ENCODE results near the gene GLIS1. TPM values are rescaled to one million over a fixed set of nuclear protein-coding genes. Genes with fewer than 3 reads are reported as not detected.
A peak's percentile ranks its signal among the peaks of the same experiment; 100 is the strongest.

The GLIS1 gene
- polyA plus RNA-seq, 10 donors, result 0.13 to 1.6 (median 0.26) TPM; not detected in 5

DNA sequence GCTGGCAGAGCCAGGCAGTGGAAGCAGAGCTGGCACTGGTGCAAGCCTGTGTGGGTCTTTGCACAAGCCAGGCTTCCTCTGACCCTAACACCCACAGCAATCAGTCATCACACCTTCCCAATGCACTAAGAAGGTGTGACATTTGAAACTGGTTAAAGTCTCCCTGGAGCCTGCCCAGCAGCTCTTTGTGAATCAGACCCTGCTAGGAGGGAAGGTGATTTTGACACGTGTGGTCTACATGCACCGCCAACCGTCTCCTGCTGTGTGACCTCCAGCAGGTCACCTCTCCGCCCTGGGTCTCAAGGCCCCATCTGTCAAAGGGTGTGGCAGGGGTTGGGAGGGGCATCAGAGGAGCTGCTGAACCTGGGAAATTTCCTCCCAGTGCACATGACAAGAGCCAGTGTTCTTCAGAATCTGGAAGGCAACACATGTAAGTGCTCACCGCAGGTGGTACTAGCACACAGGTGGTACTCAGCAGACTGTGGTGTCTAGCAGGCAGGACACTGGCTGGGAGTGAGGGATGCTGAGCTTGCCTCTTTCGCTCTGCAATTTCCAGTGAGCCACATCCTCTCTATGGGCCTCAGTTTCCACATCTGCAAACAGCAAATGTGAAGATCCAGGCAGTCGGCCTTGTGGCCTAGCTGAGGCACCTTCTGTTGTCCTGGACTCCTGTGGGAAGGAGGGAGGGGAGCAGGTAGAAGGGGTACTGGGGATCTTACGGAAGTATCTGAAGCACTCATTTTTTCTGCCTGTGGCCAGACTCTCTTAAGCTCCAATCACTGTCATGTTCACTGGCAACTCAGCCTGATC is 156.5 kb downstream of the GLIS1 start:
- DNase-seq, result no peak

DNA sequence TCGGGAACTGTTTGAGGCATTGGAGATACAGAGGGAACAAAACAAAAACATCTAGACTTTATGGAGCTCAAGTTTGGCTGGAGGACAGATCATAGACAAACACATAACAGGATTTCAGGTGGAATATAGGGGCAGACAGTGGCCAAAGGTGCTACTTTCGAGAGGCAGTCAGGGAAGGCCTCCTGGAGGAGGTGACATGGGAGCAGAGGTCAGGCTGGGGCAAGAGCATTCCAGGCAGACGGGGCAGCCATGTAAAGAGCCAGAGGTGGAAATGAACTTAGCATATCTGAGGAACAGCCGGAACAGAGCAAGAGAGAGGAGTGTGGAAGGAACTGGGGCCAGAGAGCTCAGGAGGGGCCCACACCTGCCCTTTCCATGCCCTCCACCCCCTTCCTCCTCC is 157.5 kb downstream of the GLIS1 start:
- DNase-seq, result no peak

DNA sequence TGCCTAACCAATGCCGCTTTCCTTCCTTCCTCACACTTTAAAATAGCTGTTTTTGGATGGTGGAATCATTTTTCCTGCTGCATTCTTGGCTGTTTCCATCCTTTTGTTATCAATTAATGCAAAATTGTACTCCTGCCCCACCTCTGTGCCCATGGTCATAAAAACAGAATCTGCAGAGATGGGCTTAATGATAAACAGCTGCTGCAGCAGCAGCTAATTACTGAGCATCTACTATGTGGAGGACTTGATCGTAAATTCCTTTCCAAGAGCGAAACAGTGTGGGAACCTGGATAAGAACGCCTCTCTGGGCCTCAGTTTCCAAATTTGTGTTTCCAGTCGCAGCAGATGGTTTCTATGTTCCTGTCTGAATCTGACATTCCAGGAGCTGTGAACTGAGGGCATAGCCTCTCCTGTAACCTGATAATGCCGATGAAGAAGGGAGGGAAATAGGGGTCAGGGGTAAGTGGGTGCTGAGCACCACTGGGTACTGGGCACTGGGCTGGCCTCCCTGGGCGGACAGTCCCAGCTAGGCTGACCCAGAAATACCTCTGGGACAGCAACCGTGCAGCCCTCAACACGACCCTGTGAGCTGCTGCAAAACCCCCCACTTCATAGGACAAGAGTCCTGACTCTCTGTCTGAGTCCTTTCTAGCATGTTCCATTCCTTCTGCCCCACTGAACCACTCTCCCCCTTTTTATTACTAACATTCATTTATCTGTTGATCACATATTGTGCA is 158.1 kb downstream of the GLIS1 start:
- DNase-seq, result no peak

DNA sequence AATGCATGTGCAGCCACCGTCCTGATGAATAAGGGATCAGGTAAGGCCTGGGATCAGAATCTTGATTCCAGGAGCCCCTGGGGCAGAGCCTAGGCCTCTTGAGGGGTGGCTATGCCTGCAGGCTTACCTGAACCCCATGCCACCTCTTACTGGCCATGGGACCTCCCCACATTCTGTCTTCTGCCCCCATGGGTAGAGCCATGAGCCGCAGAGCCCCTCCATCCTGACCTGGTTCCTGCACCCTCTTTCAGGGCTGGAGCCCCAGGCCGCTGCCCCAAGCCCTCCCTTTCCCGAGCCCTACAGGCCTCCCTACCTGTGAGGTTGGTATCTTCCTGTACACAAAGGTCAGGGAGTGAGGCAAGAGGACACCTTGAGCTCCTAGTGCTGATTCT is 159.0 kb downstream of the GLIS1 start:
- no peak for DNase-seq

DNA sequence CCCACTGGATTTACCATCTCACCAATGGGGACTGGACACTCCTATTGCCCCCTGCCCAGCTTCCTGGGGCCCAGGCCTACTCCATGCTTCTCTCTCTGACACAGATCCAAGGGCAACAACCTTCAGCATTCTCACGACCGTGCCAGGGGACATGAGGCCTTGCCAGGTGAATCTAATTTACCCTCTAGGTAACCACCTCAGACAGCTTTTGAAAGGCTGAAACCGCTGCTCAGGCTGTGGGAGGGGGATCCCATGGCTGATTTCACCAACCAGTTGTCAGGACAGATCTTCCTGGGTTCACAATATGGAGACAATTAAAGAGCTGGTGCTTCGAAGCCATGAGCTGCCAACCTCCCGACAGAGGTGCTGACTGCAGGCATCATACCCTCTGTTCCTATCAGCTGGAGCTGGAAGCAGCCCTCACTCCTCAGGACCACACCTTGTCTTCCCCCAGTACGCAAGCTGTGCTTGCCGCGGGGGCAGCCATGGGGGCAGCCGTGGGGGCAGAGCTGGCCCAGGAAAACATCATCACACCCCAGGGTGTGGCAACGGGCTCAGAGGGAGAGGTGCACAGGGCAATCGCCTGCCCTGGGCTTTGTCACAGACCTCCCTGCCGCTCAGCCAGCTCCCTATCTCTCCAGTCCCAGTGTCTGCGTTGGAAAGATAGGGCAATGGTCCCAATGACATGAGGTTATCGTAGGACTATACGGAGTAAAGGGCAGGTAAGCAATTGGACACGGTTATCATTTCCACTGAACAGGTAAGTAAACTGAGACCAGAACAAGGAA is 159.5 kb downstream of the GLIS1 start:
- no peak for DNase-seq

DNA sequence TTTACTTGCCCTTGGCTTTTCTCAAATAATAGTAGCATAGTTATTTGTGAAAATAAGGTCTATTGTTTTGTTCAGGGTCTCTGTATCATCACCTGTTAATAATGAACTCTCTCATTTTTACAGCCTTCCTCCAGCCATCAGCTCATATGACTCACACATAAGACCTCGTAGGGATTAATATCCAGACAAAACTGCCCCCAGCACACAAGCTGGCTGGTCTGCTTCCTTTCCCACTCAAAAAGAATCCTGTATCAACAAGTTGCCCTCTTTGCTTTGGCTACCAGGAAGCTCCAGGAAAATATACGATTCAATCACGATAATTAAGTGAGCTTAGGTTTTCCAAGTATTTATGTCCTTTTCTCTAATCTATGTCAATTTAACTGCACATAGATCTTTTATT is 160.6 kb downstream of the GLIS1 start:
- DNase-seq, result no peak

DNA sequence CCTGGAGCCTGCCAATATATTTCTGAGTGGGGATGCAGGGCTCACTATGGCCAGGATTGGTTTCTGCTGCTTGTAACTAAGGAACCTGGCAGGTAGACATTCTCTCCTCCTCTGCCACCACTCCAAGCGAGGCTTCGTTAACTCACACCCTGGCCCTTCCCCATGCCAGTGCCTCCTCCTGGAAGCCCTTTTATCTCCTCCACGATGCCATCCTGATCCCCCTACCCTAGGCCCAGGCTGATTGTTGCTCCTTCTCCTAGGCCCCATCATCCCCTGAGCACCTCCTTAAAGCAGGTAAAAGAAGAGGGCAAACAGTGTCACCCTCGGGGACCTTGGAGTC is 161.2 kb downstream of the GLIS1 start:
- no peak for DNase-seq

DNA sequence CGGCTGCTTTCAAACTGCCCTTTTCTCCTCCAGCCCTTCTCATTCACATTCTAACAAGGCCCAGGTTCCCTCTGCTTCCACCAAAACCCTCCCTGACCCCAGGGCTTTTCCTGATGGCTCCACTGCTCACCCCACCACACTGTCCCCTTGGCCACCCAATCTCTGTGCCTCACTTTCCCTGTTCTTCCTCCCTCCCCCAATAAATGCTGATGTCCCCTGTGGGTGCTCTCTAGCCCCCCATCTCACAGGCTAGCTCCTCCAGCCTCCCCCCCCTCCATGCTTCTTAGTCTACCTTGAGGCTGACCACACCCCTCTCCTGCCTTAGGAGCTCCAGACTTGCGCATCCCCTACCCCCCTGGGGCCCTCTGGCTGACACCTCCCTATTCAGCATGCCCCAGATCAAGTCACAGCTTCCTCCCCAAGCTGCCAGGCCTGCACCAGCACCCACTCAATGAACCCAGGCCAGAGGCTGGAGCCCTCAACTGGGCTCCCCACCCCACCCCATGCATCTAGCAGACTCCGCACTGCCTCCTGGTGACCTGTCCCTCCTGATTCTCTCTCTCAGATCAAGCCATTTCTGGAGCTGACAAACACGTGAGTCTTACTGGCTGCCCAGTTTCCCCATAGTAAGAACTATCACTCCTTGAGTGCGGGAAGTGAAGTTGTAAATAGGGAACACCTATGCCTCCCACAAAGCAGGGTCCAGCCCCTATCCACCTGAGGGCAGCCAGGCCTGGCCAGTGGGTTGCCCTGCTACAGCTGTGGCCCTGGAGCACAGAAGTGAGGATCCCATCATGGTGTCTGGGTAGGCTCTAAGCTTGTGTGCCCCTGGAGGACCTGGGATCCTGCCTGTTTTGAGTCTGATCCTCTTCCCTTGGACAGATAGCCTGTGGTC is 161.9 kb downstream of the GLIS1 start:
- DNase-seq, result no peak

DNA sequence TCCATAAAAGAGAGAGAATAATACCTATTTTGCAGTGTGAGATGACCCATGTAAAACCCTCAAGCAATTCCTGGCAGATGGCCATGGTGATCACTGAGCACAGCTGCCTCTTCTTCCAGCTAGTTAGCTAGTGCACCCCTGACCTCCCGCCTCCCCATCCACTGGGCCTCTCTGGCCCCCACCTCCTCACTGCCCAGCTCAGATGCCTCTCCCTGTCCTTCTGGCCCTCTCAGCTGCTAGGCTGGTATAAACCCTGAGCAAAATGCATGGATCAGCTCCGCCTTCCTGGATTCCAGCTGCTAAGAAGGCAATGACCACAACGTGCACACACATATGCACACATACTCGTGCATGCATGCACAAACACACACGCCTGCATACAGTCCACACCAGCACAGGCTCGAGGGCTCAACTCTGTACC is 162.6 kb downstream of the GLIS1 start:
- DNase-seq, result peak in 1 of 3 donors; percentile 54

DNA sequence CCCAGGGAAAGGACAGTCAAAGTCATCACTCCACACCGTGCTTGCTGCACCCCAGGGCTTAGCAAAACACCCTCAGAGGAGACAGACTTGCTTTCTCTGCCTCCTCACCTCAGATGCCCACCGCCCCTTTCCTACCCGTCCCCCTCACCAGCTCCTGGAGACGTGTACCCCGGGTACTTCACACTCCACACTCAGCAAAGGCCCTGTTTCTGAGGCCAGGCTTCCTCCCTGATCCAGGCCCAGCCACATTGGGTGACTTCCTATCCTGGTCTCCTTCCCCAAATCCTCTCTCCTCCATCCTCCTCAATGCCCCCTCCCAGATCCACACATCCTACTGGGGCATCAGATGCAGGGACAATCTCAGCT is 163.0 kb downstream of the GLIS1 start:
- DNase-seq, result no peak

DNA sequence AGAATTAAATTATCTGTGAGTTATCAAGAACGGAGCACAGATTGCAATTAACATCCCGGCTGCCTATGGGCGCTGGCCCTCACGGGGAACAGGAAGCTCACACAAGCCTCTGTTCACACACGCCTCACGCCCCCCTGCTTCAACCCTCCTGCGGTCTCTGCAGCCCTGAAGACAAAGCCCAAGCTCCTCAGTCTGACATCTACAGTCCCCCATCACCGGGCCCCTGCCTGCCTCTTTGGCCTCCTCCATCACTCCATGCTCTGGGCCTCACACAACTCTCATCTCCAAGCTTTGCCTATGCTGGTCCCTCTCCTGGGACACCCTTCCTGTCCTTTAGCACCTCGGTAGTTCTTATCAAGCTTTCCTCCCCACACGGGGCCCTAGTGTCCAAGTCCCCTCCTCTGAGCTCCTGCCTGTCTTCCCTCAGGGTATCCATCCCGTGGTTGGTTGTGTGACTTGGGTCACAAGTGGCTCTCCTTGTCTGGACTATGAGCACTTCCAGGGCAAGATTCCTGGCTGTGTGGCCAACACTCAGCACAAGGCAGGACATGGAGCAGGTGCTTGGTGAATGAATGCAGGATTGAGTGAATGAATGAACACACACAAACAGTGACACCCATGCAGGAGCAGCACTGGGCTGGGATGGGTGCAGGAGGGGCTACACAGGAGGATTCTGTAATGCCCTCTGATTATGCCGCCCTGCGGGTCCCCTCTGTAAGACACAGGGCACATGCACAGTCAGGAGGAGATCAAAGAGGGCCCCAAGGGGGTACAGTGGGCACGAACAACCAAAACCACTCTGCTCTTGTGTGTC is 163.6 kb downstream of the GLIS1 start:
- DNase-seq, result no peak

DNA sequence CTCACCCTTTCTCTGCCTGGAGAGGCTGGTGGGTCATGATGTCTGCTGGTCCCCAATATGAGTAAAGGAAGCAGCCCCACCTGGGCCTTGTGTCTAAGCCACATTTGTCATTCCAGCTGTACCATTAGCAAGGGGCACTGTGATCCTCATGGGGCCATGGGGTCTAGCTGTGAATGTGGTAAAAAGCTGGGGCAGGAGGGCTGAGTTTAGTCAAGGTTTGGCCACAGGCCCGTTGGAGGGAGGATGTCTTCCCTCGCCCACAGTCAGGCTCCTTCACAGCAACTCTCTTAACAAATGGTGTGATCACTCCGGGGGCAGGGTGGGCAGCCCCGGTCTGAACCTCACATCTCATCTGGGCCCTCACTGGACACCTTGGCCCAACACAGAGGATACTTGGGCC is 164.3 kb downstream of the GLIS1 start:
- no peak for DNase-seq

DNA sequence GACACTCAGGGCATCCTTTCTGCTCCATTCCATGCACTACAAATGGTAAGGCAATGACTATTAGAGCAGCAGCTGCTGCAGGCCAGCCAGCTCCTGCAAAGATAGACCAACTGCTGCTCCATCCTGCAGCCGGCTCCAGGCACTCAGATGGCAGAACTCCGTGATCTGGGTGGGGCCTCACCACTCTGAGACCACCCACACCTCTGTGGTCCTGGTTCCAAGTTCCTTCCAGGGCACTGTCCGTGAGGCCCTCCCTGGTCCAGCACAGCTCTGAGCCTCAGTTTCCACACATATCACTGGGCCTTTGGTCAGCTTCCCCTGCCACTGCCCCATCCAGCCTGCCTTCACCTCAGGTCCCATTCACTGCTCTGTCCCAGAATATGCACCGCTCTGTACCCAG is 165.0 kb downstream of the GLIS1 start:
- no peak for DNase-seq

DNA sequence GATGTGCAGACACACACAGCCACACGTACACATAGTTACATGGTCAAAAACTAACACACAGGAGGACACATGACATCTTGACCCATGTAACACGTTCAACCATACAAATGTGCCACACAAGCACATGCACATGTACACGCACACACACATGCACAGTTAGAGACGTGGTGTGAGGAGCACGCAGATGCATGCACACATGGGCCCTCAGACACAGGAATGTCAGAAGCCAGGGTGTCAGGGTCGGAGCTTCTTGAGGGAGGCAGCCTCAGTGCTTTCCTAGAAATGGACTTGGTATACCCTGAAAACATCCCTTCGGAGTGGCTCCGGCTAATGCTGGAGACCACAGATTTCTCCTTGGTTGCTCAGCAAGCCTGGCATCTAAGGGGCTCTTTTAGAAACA is 165.4 kb downstream of the GLIS1 start:
- no peak for DNase-seq

DNA sequence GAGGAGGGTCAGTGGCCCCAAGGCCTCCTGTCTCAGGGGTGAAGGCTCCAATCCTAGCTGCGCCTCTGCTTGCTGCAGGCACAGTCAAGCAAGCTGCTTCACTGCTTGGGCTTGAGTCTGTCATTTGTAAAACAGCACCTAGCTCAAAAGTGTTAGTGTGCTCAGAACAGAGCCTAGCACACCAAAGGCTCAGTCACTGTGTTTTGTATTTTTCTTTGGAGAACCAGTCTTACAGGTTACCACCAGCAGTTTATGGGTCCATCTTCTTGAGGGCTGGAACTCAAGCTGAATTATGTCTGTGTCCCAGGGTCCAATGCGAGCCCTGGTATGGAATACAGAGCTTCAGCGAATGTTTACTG is 166.2 kb downstream of the GLIS1 start:
- no peak for DNase-seq

DNA sequence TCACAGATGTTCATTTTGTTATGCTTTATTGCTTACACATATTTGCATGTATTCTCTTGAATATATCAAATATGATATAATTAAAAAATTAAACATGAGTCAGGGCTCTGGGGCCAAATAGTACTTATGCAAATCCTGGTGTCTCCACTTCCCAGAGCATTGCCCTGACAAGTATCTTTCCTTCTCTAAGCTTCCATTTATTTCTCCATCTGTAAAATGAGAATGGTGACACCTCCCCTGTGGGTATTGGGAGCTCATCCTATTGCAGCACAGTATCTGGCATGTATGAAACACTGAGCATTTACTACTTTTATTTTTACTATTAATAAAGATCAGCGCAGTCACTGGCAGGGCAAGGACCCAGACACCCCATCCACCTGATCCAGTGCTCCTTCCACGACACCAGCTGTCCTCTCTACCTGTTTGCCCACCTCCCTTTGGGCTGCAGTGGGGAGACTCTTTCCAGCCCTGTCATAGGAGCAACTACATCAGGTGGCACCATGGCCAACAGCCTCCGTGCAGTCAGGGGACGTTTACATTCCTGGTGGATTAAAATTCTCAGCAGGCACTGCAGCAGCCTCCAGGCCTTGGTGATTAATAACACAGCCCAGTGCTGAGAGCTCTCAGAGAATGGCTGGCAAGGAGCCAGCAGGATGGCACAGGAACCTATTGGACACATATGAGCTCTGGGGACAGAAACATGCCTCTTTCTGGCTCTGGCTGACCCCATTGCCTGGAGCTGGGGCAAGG is 166.7 kb downstream of the GLIS1 start:
- DNase-seq, result peak; percentile 43 to 65 (median 64)

DNA sequence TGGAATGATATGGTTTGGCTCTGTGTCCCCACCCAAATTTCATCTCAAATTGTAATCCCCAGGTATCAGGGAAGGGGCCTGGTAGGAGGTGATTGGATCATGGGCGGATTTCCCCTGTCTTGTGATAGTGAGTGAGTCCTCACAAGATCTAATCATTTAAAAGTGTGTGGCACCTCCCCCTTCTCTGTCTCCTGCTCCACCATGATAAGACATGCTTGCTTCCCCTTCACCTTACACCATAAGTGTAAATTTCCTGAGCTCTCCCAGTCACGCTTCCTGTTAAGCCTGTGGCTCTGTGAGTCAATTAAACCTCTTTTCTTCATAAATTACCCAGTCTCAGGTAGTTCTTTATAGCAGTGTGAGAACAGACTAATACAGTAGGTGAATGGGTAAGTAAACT is 170.4 kb downstream of the GLIS1 start:
- no peak for DNase-seq

DNA sequence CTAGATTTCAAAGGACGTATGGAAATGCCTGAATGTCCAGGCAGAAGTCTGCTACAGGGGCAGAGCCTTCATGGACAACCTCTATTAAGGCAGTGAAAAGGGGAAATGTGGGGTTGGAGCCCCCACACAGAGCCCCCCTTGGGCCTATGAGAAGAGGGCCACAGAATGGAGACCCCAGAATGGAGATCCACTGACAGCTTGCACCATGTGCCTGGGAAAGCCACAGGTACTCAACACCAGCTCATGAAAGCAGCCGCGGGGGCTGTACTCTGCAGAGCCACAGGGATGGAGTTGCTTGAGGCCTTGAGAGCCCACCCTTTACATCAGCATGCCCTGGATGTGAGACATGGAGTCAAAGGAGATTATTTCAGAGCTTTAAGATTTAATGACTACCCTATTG is 171.1 kb downstream of the GLIS1 start:
- DNase-seq, result no peak

DNA sequence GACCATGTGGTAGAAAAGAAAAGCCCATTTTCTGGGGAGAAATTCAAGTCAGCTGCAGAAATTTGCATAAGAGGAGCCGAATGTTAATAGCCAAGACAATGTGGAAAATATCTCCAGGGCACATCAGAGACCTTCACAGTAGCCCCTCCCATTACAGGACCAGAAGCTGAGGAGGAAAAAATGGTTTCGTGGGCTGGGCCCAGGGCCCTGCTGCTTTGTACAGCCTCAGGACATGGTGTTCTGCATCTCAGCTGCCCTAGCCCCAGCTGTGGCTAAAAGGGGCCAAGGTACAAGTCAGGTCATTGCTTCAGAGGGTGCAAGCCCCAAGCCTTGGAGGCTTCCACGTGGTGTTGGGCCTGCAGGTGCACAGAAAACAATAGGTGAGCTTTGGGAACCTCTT is 171.5 kb downstream of the GLIS1 start:
- no peak for DNase-seq

DNA sequence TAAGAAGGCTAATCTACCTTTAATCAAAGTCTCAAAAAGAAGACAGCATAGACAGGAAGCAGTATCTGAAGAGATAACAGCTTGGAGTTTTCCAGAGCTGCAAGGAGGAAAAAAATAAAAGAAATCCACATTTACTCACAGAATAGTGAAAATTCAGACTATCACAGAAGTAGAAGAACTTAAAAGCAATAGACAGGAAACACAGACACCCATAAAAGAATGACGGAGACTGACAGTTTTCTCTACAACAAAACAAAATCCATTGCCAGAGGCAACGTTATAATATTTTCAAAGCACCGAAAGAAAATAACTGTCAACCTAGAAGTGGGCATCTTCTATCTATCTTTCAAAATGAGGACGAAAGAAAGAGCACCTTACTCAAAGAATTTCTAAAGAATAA is 175.4 kb downstream of the GLIS1 start:
- no peak for DNase-seq

All from muscle of back (tissue), 11 donors.